Stimulated activated CD8-positive, alpha-beta memory T cell treated with anti-CD3 and anti-CD28 coated beads, Interleukin-7, amount 100 ng/mL, for 48 hours (primary cell): ENCODE results near the gene MINDY4B.

Source experiments
- DNase-seq, 2 donors: peaks; one replicate each; pipeline ENCODE4 v3.0.0-alpha.2; 2020; ENCODE audit warnings: low read depth in 1 of 2; ENCODE audit errors: extremely low read depth in 1 of 2

MINDY4B gene

DNA sequence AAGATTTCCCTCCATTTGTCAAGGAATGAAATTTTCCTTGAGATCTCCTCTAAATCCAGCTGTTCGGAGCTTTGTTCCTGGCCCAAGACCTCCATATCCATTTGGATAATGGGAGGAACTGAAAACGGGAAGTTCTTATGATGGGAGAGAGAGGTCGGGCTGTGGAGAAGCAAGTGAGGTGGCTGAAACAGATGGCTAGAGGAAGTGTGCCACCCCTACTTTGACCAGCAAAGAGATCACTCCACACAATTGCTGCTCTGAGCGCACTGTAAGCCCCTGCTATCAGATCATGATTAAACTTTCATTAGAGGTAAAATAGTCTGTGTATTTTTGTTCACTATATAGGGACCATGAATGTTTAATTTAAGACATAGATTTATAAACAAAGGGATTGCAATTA lies at the start of gene MINDY4B:
TSS of gene MINDY4B (minus strand) at position 101 of the 400 bp plus-strand sequence. CDS start at position 101, 0 bp downstream.
- DNase-seq, result no peak

DNA sequence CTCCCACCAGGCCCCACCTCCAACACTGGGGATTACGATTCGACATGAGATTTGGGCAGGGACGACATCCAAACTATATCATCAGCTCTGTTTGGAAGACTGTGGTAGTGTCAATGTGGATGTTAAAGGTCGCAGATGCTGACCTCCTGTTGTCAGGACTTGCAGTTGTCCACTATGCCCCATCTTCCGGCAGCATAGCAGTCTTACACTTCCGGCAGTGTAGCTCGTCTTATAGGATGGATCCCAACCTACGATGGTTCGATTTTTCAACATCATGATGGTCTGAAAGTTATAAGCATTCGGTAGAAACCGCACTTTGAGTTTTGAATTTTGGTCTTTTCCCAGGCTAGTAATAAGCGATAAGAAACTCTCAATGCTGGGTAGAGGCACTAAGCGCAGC lies 46.7 kb upstream of the MINDY4B start:
- no peak for DNase-seq

DNA sequence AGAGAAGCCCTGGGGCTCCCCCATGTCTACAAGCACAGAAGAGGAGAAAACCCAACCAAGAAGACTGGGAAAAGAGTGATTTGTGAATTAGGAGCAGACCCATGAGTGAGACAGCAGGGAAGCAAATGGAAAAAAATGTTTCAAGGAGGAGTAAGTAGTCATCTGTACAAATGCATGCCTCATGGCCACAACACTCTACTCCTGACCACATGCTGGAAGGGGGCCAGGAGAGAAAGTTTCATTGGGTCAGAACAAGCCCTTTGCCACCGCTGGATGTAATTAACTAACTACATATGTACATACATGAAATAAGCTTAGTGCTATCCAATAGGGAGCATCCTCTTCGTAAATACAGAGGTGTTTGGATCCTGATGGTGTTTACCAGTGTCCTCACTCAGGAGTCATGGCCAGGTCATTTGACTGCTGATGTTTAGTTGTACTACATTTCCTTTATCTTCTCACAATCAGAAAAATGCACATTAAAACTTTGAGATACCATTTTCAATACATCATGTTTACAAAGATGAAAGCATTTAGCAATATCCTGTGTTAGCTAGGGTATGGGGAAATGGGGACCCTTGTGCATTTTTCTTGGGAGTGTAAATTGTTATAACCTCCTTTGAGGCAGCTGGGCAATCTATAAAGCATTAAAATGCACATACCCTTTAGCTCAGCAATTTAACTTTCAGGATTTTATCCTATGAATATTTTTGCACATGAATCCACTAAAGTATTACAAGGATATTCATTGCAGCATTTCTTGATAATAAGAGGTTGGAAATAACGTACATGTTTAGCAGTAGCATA lies 40.2 kb upstream of the MINDY4B start:
- no peak for DNase-seq

DNA sequence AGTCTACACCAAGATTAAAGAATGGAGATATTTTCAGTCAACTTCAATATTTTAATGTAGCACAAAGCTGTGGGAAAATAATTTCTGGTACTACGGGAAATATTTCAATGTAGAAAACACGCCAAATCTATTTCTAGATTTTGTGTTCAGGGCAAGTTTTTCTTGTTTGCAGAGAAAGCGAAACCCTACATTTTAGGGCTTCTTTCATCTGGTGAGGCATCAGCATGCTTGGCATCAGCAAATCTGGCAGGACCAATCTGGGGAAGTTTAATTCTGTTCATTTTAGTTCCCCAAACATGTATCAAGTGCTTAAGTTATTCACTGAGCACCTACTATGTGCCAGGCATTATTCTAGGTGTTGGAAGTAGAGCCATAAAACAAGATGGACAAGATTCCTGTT lies 37.0 kb upstream of the MINDY4B start:
- DNase-seq, result no peak

DNA sequence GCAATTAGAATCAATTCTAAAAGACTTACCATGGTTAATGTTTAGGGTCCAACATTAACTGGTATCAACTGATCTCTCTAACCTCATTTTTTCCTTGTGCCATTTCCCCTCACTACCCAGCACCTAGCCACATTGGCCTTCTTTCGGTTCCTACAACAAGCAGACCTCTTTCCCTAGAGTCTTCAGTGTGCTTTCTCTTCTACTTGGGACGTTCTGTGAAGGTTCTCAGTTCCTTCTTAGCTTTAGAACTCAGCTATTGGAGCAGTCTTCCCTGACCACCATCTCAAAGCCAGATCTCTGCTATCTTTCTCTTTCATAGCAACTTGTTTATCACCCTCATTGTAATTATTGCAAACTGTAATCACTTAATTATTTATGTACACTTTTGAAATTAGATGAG lies 31.5 kb upstream of the MINDY4B start:
- no peak for DNase-seq

DNA sequence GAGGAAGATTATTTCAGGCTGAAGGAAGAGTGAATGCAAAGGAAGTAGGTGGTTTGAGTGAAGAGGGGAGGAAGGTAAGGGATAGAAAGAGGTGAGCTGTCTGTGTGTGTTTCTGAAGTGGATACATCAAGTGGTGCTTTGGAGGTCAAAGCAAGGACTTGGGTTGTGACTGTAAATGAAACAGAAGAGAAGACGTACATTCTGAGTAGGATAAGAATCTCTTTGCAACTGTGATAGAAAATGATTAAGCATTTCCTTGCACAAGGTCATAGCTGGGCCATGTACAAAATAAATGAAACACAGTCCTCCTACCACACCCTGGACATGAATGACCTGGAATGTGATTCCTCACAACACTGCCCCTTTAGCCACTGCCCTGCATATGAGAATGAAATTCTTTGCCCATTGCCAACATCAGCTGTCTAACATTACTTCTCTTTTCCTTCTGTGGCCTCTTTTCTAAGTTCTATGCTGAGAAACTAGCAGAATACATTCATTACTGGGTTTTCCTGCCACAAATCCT lies 28.3 kb upstream of the MINDY4B start:
- no peak for DNase-seq

DNA sequence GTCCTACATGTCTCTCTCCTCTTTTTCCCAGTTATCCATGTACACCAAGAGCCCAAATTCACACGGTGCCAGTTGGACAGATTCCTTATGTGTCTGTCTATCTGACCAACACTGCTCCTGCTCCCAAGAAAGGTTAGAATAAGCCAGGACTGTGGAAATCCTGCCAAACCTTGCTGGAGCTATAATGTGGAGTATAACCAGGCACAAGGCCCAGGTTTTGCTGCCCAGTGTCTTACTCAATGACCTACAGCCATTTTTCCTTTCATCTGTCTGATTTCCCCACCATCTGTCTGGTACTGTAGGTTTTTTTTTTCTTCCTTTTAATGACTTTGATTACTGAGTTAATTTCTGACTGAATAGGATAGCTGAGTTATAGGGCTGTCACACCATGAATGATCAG lies 26.5 kb upstream of the MINDY4B start:
- DNase-seq, result no peak

DNA sequence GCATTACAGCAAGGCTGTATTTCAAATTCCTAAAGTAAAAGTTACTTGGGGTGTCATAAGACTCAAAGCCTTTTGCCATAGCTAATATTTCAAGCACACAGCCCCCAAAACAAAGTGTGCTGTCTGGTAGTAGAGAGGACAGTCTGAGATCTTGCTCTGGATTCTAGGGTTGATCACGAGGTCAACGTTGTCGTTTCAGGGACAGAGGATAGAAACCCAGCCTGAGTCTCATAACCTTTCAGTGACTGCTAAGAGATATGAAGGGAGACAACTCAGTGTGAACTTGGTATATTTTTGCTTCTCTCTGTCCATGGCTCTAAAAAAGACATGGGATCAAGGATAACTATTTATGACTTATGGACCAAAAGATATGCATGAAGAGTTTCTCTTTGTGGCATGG lies 25.6 kb upstream of the MINDY4B start:
- DNase-seq, result no peak

DNA sequence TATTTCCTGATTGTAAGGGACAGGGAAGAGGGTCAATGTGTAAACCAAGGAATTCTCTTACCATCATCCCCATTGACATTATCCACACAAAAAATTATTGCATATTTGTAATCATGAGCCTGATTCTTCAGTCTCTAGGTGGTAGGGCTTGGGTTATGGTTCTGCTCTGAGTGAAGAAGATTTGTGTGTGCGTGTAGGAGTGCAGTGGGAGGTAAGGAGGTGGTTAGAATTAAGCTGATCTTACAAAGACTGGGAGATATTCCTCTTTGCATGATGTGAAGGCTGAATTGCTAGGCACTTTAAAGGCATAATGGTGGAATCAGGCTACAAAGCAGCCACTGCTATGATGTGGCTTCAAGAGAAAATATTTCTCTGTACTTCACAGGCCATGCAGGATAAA lies 23.0 kb upstream of the MINDY4B start:
- DNase-seq, result no peak

DNA sequence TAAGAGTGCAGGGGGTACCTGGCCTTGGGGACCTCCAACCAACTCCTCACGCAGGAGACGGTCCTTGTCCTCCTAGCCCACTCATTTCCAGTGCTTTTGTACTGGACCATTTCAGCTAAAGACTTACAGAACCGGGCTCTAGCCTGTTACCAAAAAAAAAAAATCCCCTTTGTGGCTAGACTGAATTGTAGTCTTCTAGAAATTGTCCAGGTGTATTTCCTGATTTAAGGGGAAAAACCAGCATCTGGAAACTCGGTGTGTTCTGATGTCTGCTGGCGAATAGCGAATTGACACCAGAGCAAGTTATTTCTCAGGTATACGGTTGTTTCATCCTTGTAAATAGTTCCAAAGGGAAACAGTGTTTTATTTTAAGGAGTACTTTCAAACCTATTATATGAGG lies 21.1 kb upstream of the MINDY4B start:
- no peak for DNase-seq

DNA sequence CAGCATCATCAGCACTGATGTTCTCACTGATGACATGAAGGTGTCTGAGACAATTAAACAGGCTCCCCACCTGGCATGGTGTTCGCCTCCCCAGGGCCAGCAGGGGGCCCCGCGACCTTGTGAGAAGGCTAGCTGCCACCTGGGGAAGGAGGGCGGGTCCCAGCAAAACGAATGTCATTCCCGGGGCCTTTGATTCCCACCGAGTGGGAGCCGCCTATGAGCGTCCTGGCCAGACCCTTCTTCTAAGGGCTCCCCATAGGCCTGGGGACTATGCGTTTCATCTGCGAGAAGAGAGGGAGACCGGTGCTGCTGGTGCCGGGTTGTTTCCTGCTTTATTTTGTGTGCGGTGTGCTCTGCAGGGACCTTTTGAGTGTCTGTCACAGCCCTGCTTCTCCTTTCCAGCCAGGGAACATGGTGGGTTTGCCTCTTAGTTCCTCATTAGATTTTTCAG lies 20.5 kb upstream of the MINDY4B start:
- peak; percentile 23 for DNase-seq

DNA sequence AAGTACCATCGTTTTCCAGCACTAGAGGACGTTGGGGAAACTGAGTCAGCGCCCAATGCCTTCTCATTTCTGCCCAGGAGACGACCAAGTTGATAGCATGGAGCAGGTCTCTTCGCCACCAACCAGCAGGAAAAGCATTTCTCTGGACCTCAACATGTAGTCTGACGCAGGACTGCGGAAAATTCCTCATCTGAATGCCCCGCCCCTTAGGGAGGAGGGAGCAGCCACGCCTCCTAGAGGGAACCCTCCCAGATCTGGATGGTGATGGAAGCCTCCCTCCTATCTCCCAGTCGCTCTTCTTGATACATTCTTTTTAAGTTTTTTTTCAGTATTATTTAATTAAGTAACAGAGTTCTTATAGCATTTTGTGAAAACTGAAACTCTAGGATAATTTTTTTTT lies 17.4 kb upstream of the MINDY4B start:
- no peak for DNase-seq

DNA sequence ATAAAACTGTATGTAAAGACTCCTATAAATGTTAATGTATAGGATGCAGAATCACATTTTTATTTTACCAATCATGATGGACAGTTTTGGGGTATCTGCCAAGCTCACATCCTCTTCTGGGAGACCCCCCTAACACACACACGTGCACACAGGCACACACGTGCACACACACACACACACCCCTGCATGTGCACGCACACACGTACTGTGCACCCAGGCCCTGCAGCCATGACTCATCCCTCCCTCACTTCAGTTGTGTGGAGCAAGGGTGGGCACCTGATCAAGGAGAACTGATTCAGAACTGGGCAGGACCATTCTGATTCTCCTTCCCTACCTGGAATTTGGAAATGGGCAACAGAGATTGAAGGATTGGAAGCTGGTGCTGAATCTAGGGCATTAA lies 16.0 kb upstream of the MINDY4B start:
- DNase-seq, result no peak

DNA sequence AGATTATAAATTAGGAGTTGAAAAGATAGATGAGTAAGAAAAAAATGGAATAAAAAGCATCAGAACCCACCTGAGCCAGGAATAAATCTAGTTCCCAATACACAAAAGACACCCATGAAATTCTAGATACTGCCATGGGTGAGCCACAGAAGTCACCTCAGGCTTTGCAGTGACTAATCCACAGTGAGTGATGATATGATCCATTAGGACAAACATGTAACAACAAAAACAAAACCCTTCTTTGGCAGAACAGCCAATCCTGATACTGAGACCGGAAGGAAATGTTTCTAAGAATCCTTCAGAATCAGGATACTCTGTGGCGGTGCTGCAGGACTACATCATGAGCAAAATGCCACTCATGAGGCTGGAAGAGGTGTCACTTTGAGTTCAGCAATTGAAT lies 15.0 kb upstream of the MINDY4B start:
- no peak for DNase-seq

DNA sequence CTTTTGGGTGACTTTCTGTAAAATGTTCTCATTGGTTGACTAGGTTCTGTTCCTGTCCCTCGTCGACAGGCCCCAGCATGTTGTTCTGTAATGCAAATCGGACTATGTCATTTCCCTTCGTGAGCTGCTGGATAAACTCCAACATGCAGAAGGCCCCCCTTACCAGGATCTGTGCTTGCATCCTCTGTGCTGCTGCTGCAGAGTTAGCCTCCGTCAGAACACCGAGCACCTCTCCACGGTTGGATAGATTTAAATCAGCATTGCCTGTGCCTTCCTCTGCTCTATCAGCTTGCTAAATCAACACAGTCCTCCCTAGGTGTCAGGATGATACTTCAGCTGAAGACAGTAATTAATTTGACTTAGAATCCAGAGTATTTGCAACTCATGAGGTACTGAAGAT lies 12.7 kb upstream of the MINDY4B start:
- DNase-seq, result no peak

DNA sequence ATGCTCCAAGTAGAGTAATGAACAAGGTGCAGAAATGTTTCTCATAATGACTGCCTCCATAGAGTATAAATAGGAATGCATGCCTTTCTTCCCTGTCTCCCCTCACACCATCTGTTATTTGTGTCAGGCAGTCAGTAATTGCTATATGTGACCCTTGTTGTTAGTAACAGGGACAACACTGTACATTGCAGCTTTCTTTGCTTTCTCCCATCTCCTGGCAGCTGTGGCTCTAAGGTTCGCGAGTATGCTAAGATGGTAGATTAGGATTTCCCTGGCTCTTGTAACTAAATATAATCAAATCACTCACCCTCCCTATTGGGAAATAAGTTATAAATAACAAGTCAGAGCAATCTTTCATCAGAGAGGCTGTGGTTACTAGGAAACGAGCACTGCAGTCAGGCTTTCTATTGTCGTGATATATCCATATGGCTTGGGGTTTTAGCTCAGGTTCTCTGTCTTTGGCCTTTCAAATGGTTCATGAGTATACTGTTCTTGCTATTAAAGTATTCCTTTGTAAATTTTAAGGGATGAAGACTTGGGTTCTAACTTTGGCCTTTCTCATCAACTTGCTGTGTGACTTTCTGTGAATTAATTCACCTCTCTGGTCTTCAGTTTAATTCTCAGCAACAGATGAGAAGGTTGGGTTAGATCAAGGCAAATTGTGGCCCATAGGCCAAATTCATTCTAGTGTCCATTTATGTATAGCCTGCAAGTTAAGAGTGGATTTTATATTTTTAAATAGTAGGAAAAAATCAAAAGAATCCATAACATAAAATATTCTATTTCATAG lies 8.1 kb upstream of the MINDY4B start:
- DNase-seq, result no peak

DNA sequence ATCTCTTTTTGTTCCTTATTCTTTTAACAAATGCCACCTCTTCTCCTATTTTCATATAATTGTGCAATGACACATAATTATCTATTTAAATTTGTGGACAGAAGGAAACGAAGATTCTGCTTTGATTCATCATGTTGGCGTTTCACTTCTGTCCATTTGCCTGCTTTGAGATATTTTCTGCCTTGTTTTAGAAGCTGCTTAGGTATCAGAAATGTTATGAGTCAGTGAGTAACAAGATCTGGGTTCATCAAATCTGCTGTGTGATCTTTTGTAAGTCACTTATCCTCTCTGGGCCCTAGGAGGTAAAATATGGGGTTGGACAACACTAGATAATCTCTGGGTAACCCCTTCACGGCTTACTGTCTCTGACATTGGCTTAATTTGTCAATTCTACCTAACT lies 7.3 kb upstream of the MINDY4B start:
- DNase-seq, result no peak

DNA sequence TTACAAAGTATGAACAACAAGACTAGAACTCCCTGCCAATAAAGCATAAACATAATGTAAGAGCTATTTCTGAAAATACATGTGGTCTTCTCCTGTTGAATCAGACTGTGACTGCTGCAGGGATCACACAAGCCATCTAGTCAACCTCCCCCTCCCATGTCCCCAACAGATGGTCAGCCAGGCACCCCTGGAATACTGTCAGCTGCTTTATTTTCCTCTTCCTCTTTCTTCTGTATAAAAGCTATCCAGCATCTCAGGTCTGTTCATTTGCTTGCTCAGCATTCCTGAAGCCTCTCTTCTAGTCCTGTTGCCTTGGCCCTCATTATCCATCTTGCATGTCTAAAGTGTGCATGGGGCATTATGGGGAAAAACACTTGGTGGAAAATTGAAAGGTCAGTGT lies 6.5 kb upstream of the MINDY4B start:
- DNase-seq, result no peak

DNA sequence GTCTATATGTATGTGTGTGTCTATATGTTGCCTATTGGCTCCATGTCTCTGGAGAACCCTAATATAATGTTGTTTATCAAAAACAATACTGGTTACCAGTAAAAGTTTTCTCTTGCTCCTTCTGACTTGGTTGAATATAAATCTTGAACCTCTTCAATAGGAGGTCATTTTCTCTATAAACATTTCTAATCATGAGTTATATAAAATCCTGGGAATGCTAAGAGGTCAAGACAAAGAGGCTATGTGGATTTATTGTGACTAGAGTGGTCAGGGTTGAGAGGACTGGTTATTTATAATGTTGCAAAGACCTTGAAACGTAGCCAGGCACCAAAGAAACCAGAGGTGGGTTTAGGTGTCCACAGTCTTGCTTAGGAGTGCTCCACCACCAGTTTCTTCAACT lies 1.2 kb upstream of the MINDY4B start:
- no peak for DNase-seq

DNA sequence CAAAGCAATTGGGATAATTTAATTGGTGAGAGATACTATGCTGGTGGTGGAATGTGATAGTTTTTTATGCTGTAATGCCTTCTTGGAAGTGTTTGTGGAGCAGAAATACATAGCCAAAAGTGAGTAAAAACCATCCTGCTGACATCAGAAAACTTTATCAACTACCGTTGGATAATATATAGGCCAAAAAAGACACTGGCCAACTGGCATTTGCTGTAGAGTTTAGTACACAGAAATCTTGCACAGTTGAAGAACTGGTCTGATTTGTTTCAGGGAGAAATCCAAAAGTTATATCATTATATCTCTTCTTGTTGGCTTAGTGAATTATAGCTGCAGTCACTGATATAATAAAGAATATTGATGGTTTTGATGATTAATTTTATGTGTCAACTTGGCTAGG lies 507 bp upstream of the MINDY4B start:
- DNase-seq, result no peak

DNA sequence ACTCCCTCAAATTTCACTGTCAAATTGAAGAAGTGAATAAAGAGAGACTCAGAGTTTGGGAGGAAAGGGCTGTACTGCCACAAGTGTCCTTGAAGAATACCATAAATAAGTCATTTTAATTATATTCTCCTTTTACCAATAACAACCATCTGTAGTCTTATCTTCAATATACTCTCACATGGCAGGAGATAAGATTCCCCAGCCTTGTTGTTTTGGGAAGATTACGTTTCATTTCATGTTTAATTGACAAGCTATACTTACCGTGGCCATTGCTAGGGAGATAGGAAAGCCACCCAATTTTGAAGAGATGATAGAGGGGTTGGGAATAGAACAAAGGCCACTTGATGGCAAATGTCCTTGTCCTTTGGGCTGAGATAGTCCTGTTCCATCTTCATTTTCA lies 2.3 kb downstream of the MINDY4B start:
- no peak for DNase-seq

DNA sequence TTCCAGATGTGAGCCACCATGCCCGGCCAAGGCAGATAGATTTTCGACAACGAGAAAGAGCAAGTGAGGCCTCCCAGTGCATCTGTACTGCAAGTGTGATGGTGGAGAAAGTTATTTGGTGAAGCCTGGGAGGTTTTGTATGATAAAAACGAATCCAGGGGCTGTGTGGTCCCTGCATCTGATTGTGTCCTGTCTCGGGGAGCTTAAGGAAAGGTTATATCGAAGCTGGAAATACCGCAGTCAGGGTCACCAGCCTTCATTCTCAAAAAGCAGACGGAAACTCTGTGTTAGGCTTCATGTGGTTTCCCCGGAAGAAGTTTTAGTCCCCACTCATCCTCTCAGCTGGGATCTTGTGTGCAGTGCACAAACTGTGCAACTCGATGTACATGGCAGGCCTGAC lies 3.4 kb downstream of the MINDY4B start:
- DNase-seq, result no peak
